Stomach smooth muscle (tissue), 2 donors: Measurements from ENCODE around the gene GDPD1.

ENCODE experiments used
- H3K27ac ChIP-seq: one replicate; pipeline ENCODE4 v1.7.0; 2013; ENCODE audit warnings: mild to moderate bottlenecking, low read length, inconsistent platforms
- H3K27me3 ChIP-seq, 2 donors: one replicate each; pipeline ENCODE4 v1.7.0; 2013; ENCODE audit warnings: low read length in 2 of 2; ENCODE audit not compliant: insufficient read depth in 2 of 2, control insufficient read depth in 1 of 2
- H3K36me3 ChIP-seq, 2 donors: one replicate each; pipeline ENCODE4 v1.7.0; 2013; ENCODE audit warnings: low read length in 2 of 2; ENCODE audit not compliant: control insufficient read depth in 2 of 2, insufficient read depth in 2 of 2
- H3K4me1 ChIP-seq: one replicate; pipeline ENCODE4 v1.7.0; 2013; ENCODE audit warnings: low read length; ENCODE audit not compliant: control insufficient read depth, insufficient read depth
- H3K4me3 ChIP-seq, 2 donors: one replicate each; pipeline ENCODE4 v1.7.0; 2013; ENCODE audit warnings: low read length in 2 of 2
- H3K9ac ChIP-seq, 2 donors: one replicate each; pipeline ENCODE4 v1.7.0; 2013; ENCODE audit warnings: low read length in 2 of 2, mild to moderate bottlenecking in 1 of 2
- H3K9me3 ChIP-seq, 2 donors: one replicate each; pipeline ENCODE4 v1.7.0; 2013; ENCODE audit warnings: low read length in 2 of 2; ENCODE audit not compliant: control insufficient read depth in 2 of 2
- donor health status: healthy.
- donor health status: Pancreatic carcinoma.

GDPD1 gene

DNA sequence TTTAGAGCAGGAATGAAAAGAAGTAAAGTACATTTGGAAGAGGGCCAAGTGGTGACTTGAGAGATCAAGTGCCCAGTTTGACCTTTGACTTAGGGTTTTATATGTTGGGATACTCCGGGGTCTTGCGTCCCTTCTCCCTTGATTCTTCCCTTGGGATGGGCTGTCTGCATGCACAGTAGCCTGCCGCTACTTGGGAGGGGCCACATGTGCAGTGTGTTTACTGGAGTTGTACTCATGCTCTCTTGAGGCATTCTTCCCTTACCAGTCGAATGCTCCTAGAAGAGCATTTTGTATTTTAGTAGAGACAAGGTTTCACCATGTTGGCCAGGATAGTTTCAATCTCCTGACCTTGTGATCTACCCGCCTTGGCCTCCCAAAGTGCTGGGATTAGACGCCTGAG, 23.8 kb downstream of the GDPD1 start:
- Histone ChIP-seq H3K27me3 (no peaks in the 10 kb centered on the region), H3K4me1 (no peaks in the 10 kb centered on the region), H3K9ac (no peak overlapping the region), H3K9me3 (no peaks in the 10 kb centered on the region), H3K36me3 (no peaks in the 10 kb centered on the region), H3K4me3 (no peak overlapping the region), H3K27ac (no peak overlapping the region)

DNA sequence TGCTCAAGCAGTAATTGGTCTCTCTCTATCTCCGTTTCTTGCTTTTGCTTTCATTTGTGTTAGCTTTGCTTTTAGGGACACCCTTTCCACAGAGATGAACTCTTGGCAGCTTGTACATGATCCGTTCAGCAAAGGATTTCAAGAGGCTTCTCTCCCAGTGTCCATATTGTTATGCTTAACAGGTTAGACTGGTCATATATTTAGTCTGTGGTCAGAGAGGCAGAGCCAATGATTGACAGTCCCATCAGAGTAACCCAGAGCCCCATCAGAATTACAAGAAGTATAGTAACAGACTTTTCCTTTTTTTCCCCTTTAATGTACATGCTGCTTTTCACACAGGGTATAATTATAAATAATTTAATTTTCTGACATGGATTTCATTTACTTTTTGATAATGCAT, 34.4 kb downstream of the GDPD1 start:
- no peaks in the 10 kb centered on the region for H3K36me3 ChIP-seq
- no peaks in the 10 kb centered on the region for H3K9me3 ChIP-seq
- H3K27me3 ChIP-seq: no peaks in the 10 kb centered on the region
- no peaks in the 10 kb centered on the region for H3K4me1 ChIP-seq
- H3K27ac ChIP-seq: no peak overlapping the region
- H3K4me3 ChIP-seq: no peak overlapping the region
- no peak overlapping the region for H3K9ac ChIP-seq

DNA sequence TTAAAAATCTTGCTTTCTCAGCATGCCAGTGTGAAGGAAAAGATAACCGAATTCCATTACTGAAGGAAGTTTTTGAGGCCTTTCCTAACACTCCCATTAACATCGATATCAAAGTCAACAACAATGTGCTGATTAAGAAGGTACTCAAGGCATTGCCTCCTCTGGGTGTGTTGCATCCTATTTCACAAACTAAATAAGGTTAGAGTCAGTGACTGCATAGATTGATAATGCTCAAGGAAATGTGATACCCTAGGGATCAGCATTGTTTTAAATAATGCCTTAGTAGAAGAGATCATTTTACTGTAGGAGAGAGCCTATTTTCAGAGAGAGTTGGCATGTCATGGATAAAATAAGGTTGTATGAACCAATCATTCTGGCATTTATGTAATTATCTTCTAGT, 36.8 kb downstream of the GDPD1 start:
- no peak overlapping the region for H3K4me3 ChIP-seq
- no peaks in the 10 kb centered on the region for H3K36me3 ChIP-seq
- H3K9me3 ChIP-seq: no peaks in the 10 kb centered on the region
- no peak overlapping the region for H3K27ac ChIP-seq
- no peak overlapping the region for H3K9ac ChIP-seq
- no peaks in the 10 kb centered on the region for H3K4me1 ChIP-seq
- H3K27me3 ChIP-seq: no peaks in the 10 kb centered on the region

DNA sequence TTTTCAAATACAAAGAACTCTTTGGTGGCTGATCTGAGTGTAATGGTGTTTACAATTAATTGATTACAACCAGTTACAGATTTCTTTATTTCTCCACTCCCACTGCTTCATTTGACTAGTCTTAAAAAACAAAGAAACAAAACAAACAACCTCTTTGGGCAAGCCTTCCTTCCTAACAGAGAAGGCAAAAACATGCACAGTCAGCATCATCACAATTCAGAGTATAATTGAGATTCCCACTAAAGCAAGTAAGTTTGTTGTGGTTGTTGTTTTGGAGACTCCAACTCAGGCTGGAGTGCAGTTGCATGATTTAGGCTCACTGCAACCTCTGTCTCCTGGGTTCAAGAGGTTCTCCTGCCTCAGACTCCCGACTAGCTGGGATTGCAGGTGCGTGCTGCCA, 40.4 kb downstream of the GDPD1 start:
- H3K36me3 ChIP-seq: no peaks in the 10 kb centered on the region
- no peaks in the 10 kb centered on the region for H3K4me1 ChIP-seq
- H3K27ac ChIP-seq: no peak overlapping the region
- H3K4me3 ChIP-seq: no peak overlapping the region
- H3K9me3 ChIP-seq: no peaks in the 10 kb centered on the region
- H3K9ac ChIP-seq: no peak overlapping the region
- H3K27me3 ChIP-seq: no peaks in the 10 kb centered on the region

DNA sequence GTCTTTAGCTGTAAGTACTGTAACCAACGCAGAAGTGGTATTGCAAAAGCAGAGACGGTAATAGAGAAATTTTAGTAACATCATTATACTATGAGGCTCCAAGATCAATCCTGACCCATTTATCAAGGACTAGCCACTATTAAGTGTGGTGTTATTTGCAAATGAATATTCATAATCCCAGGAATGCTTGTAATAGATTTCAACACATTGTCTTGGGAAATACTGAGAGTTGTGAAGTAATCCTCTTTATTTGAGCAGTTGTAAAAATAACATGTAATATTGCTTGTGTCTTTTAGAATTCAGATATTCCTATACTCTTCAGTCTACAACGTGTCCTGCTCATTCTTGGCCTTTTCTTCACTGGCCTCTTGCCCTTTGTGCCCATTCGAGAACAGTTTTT, 46.4 kb downstream of the GDPD1 start:
- no peak overlapping the region for H3K4me3 ChIP-seq
- no peak overlapping the region for H3K27ac ChIP-seq
- no peaks in the 10 kb centered on the region for H3K9me3 ChIP-seq
- no peak overlapping the region for H3K9ac ChIP-seq
- H3K36me3 ChIP-seq: no peaks in the 10 kb centered on the region
- H3K27me3 ChIP-seq: no peaks in the 10 kb centered on the region
- H3K4me1 ChIP-seq: no peaks in the 10 kb centered on the region

DNA sequence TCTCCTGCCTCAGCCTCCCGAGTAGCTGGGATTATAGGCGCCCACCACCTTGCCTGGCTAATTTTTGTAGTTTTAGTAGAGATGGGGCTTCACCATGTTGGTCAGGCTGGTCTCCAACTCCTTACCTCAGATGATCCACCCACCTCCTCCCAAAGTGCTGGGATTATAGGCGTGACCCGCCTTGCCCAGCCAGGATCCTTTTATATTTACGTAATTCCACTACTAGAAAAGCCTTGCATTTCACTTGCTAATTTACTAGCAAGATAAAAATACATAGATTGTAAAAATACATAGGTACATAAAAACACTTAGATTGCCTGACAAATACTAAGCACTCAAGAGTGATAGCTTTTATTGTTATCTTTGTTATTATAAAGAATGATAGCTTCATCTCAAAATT, 47.5 kb downstream of the GDPD1 start:
- Histone ChIP-seq H3K27ac (no peak overlapping the region), H3K4me3 (no peak overlapping the region), H3K9ac (no peak overlapping the region), H3K27me3 (no peaks in the 10 kb centered on the region), H3K4me1 (no peaks in the 10 kb centered on the region), H3K36me3 (no peaks in the 10 kb centered on the region), H3K9me3 (no peaks in the 10 kb centered on the region)

DNA sequence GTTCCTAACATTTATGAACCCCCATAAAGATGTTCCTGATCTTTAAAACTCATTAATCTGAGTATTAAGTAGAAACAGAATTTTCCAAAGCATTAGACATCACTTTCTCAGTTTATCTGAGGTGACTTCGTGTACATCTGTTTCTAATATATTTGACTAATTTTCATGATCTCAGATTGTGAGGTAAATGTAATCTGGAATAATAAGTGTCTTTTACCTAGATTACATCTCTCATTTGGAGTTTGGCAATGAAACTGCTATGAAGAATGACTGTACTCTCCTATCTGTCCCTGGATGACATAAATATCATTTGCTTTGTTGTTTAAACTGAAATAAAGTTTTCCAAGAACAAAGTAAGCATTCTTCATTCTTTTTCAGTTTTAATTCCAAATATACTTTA, 55.3 kb downstream of the GDPD1 start:
- Histone ChIP-seq H3K36me3 (no peaks in the 10 kb centered on the region), H3K4me1 (no peaks in the 10 kb centered on the region), H3K4me3 (no peak overlapping the region), H3K27me3 (no peaks in the 10 kb centered on the region), H3K9me3 (no peaks in the 10 kb centered on the region), H3K9ac (no peak overlapping the region), H3K27ac (no peak overlapping the region)

DNA sequence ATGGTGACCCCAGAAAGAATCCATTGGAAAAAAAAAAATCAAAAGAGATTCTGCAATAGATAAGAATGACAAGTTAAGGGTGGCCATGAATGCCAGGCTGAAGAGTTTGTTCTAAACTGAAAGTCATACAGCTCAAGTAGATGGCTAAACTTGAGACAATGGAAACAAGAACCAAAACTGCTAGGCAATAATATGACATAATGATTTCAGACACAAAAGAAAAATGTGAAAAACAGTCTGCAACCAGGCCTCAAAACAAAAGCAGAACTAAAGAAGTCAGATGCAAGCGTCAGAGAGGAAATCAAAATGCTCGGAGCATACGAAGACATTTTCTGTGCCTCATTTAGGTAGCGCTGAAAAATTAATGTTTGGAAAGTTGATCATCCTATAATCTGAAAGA, 56.7 kb downstream of the GDPD1 start:
- Histone ChIP-seq H3K9ac (no peak overlapping the region), H3K27ac (no peak overlapping the region), H3K36me3 (no peaks in the 10 kb centered on the region), H3K9me3 (no peaks in the 10 kb centered on the region), H3K4me1 (no peaks in the 10 kb centered on the region), H3K4me3 (no peak overlapping the region), H3K27me3 (no peaks in the 10 kb centered on the region)

DNA sequence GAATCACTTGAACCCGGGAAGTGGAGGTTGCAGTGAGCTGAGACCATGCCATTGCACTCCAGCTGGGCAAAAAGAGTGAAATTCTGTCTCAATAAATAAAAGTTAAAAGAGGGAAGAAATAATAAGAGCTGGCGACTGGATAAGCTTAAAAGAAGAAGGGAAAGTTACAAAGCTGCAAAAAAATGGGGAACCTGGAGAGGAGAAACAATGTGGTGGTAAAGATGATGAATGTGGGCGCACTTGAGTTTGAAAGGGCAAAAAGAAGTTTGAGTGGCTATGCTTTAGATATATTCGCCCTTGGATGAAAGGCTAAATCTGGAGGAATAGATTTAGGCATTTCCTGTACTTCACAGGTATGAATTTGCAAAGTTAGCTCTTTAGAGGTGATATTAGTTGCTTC, 58.1 kb downstream of the GDPD1 start:
- no peak overlapping the region for H3K9ac ChIP-seq
- no peaks in the 10 kb centered on the region for H3K9me3 ChIP-seq
- H3K36me3 ChIP-seq: no peaks in the 10 kb centered on the region
- H3K4me3 ChIP-seq: no peak overlapping the region
- H3K4me1 ChIP-seq: no peaks in the 10 kb centered on the region
- no peak overlapping the region for H3K27ac ChIP-seq
- H3K27me3 ChIP-seq: no peaks in the 10 kb centered on the region

DNA sequence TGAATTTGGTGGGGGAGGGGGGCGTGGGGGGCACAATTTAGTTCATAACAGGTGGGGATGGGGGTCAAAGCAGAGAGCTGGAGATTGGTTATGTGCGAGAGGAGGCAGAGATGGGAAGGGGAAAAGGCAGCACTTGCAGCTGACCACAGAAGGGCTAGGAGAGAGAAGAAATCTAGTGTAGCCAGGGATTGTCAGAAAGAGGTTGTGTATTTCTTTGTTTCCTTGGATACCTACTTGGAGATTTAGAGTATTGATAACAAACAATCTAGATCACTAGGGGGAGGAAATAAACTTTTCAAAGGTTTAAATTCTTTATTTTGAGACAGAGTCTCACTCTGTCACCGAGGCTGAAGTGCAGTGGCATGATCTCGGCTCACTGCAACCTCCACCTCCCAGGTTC, 64.0 kb downstream of the GDPD1 start:
- Histone ChIP-seq H3K27me3 (no peaks in the 10 kb centered on the region), H3K9me3 (no peaks in the 10 kb centered on the region), H3K9ac (no peak overlapping the region), H3K4me3 (no peak overlapping the region), H3K27ac (no peak overlapping the region), H3K36me3 (no peaks in the 10 kb centered on the region), H3K4me1 (no peaks in the 10 kb centered on the region)

DNA sequence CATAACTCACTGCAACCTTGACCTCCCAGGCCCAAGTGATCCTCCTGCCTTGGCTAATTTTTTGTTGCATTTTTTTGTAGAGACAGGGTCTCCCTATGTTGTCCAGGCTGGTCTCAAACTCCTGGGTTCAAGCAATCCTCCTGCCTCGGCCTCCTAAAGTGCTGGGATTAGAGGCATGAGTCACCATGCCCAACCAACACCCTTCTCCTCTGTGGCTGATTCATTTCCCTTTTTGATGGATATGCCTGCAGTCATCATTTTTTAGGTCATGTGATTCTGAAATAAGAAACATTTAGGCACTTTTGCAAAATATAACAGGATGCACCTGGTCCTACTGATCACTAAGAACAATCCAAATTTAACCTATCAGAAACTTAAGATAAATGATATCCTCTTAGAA, 67.1 kb downstream of the GDPD1 start:
- H3K9ac ChIP-seq: no peak overlapping the region
- no peaks in the 10 kb centered on the region for H3K9me3 ChIP-seq
- no peaks in the 10 kb centered on the region for H3K4me1 ChIP-seq
- no peak overlapping the region for H3K4me3 ChIP-seq
- no peaks in the 10 kb centered on the region for H3K36me3 ChIP-seq
- no peaks in the 10 kb centered on the region for H3K27me3 ChIP-seq
- H3K27ac ChIP-seq: no peak overlapping the region

DNA sequence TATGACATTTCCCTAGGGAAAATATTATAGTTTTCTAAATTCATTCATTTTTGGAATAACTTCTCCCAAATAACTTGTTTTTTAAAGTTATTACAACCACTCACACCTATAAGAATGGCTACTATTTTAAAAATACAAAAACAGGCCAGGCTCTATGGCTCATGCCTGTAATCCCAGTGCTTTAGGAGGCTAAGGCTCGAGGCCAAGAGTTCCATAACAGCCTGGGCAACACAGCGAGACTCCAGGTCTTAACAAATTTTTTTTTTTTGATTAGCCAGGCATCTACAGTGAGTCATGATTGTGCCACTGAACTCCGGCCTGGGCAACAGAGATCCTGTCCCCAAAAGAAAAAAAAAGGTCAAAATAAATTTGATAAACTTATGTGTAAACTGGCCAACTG, 67.6 kb downstream of the GDPD1 start:
- Histone ChIP-seq H3K4me1 (no peaks in the 10 kb centered on the region), H3K4me3 (no peak overlapping the region), H3K27me3 (no peaks in the 10 kb centered on the region), H3K9ac (no peak overlapping the region), H3K27ac (no peak overlapping the region), H3K9me3 (no peaks in the 10 kb centered on the region), H3K36me3 (no peaks in the 10 kb centered on the region)
